H9 (cell line): ENCODE measurements around the gene COG6. TPM values are rescaled to one million over a fixed set of nuclear protein-coding genes. Genes with fewer than 3 reads are reported as not detected.

Experiments used
- DNase-seq: peaks from one replicate; pipeline ENCODE4 v3.0.0-alpha.2; 2017
- H2AFZ ChIP-seq: one replicate; pipeline ENCODE4 v1.6.1; 2013; ENCODE audit warnings: mild to moderate bottlenecking, low read length, control low read depth, moderate library complexity
- H2AK5ac ChIP-seq: 2 replicates; pipeline ENCODE4 v1.6.1; 2013; ENCODE audit warnings: low read length, control low read depth, mixed read lengths; ENCODE audit not compliant: insufficient read length
- H2BK120ac ChIP-seq: one replicate; pipeline ENCODE4 v1.6.1; 2013; ENCODE audit warnings: low read depth, mild to moderate bottlenecking, low read length, control low read depth, inconsistent platforms; ENCODE audit not compliant: poor library complexity, severe bottlenecking
- H2BK12ac ChIP-seq: 2 replicates; pipeline ENCODE4 v1.6.1; 2013; ENCODE audit warnings: low read length, control low read depth, mixed read lengths, low read depth; ENCODE audit not compliant: insufficient read length
- H2BK15ac ChIP-seq: 2 replicates; pipeline ENCODE4 v1.6.1; 2013; ENCODE audit warnings: low read depth, low read length, control low read depth
- H2BK20ac ChIP-seq: one replicate; pipeline ENCODE4 v1.6.1; 2013; ENCODE audit warnings: low read depth, mild to moderate bottlenecking, low read length, control low read depth, inconsistent platforms; ENCODE audit not compliant: poor library complexity, severe bottlenecking
- H2BK5ac ChIP-seq: 2 replicates; pipeline ENCODE4 v1.6.1; 2013; ENCODE audit warnings: low read length, control low read depth, mixed read lengths; ENCODE audit not compliant: insufficient read length
- H3K14ac ChIP-seq: 2 replicates; pipeline ENCODE4 v1.6.1; 2013; ENCODE audit warnings: low read length, control low read depth; ENCODE audit not compliant: insufficient read depth
- H3K18ac ChIP-seq: 2 replicates; pipeline ENCODE4 v1.6.1; 2013; ENCODE audit warnings: low read depth, mild to moderate bottlenecking, mixed read lengths, low read length, control low read depth; ENCODE audit not compliant: insufficient read length
- H3K23ac ChIP-seq: 2 replicates; pipeline ENCODE4 v1.6.1; 2013; ENCODE audit warnings: low read length, control low read depth, mixed read lengths, low read depth; ENCODE audit not compliant: insufficient read length
- H3K23me2 ChIP-seq: 2 replicates; pipeline ENCODE4 v1.6.1; 2013; ENCODE audit warnings: low read depth, mild to moderate bottlenecking, mixed read lengths, low read length, control low read depth; ENCODE audit not compliant: insufficient read length, poor library complexity, severe bottlenecking
- H3K27ac ChIP-seq: 2 replicates; pipeline ENCODE4 v1.5.1; 2013; ENCODE audit warnings: low read length, control low read depth, mixed read lengths, low read depth; ENCODE audit not compliant: insufficient read length
- H3K27me3 ChIP-seq: 2 replicates; pipeline ENCODE4 v1.6.1; 2013; ENCODE audit warnings: low read length, control low read depth, inconsistent platforms; ENCODE audit not compliant: insufficient read depth
- H3K4ac ChIP-seq: 2 replicates; pipeline ENCODE4 v1.6.1; 2013; ENCODE audit warnings: low read depth, mild to moderate bottlenecking, control low read depth, inconsistent platforms, low read length, moderate library complexity
- H3K4me1 ChIP-seq: 2 replicates; pipeline ENCODE4 v1.6.1; 2013; ENCODE audit warnings: low read length, control low read depth, inconsistent platforms; ENCODE audit not compliant: insufficient read depth
- H3K4me2 ChIP-seq: 2 replicates; pipeline ENCODE4 v1.6.1; 2013; ENCODE audit warnings: low read length, control low read depth, mixed read lengths; ENCODE audit not compliant: insufficient read length, insufficient read depth
- H3K56ac ChIP-seq: 2 replicates; pipeline ENCODE4 v1.6.1; 2013; ENCODE audit warnings: low read depth, mild to moderate bottlenecking, mixed read lengths, low read length, control low read depth; ENCODE audit not compliant: insufficient read length
- H3K79me1 ChIP-seq: 2 replicates; pipeline ENCODE4 v1.6.1; 2013; ENCODE audit warnings: low read depth, mild to moderate bottlenecking, moderate library complexity, low read length, control low read depth, inconsistent platforms; ENCODE audit not compliant: insufficient read depth, poor library complexity, severe bottlenecking
- H3K79me2 ChIP-seq: 2 replicates; pipeline ENCODE4 v1.6.1; 2013; ENCODE audit warnings: low read length, control low read depth, inconsistent platforms; ENCODE audit not compliant: insufficient read depth
- H3K9ac ChIP-seq: 2 replicates; pipeline ENCODE4 v1.6.1; 2013; ENCODE audit warnings: low read length, control low read depth, mixed read lengths; ENCODE audit not compliant: insufficient read length; ENCODE audit errors: extremely low read depth
- H3K9me3 ChIP-seq: one replicate; pipeline ENCODE4 v1.6.1; 2013; ENCODE audit warnings: low read depth, low read length, inconsistent platforms; ENCODE audit not compliant: control insufficient read depth
- H3T11ph ChIP-seq: one replicate; pipeline ENCODE4 v1.6.1; 2013; ENCODE audit warnings: mild to moderate bottlenecking, low read length, control low read depth, inconsistent platforms
- H4K20me1 ChIP-seq: one replicate; pipeline ENCODE4 v1.6.1; 2013; ENCODE audit not compliant: control insufficient read depth, insufficient read length, insufficient read depth
- H4K5ac ChIP-seq: 2 replicates; pipeline ENCODE4 v1.6.1; 2013; ENCODE audit warnings: low read depth, mild to moderate bottlenecking, mixed read lengths, low read length, control low read depth; ENCODE audit not compliant: insufficient read length
- H4K8ac ChIP-seq: replicated peaks from 2 replicates; pipeline ENCODE4 v1.6.1; 2013; ENCODE audit warnings: low read length, control low read depth, mixed read lengths, low read depth; ENCODE audit not compliant: insufficient read length
- H4K91ac ChIP-seq: 2 replicates; pipeline ENCODE4 v1.6.1; 2013; ENCODE audit warnings: low read depth, mild to moderate bottlenecking, moderate library complexity, mixed read lengths, low read length, control low read depth; ENCODE audit not compliant: insufficient read length
- H3K27ac Mint-ChIP-seq, 3 experiments: 2 replicates in 2 of 3; 3 replicates in 1 of 3; pipeline ENCODE4 v1.8.0; 2020 to 2021; ENCODE audit warnings: mixed read lengths in 3 of 3, mild to moderate bottlenecking in 1 of 3, moderate library complexity in 1 of 3
- H3K27me3 Mint-ChIP-seq: 2 replicates; pipeline ENCODE4 v1.8.0; 2021; ENCODE audit warnings: low read depth, mild to moderate bottlenecking, moderate library complexity, mixed read lengths
- H3K36me3 Mint-ChIP-seq, 3 experiments: 2 replicates in 2 of 3; 3 replicates in 1 of 3; pipeline ENCODE4 v1.8.0; 2020 to 2021; ENCODE audit warnings: low read depth in 3 of 3, mixed read lengths in 3 of 3; ENCODE audit not compliant: insufficient read depth in 1 of 3
- H3K4me1 Mint-ChIP-seq, 2 experiments: 2 replicates each; pipeline ENCODE4 v1.8.0; 2020; ENCODE audit warnings: mixed read lengths in 2 of 2
- H3K4me3 Mint-ChIP-seq, 2 experiments: 2 replicates in 1 of 2; 3 replicates in 1 of 2; pipeline ENCODE4 v1.8.0; 2020 to 2021; ENCODE audit warnings: mild to moderate bottlenecking in 2 of 2, mixed read lengths in 2 of 2, moderate library complexity in 1 of 2
- H3K9me3 Mint-ChIP-seq, 2 experiments: 2 replicates in 1 of 2; 3 replicates in 1 of 2; pipeline ENCODE4 v1.8.0; 2020; ENCODE audit warnings: mild to moderate bottlenecking in 2 of 2, mixed read lengths in 2 of 2, moderate library complexity in 1 of 2
- CTCF ChIP-seq: fragments of 200-600 bp; sonication (generic); conservative IDR thresholded peaks from 3 replicates; pipeline ENCODE4 v1.8.0; 2021; ENCODE audit warnings: antibody characterized with exemption, mild to moderate bottlenecking
- WGBS: extraction: QIAGEN DNeasy Blood & Tissue Kit; methylation state at CpG from one replicate; pipeline ENCODE4 v1.1.7; 2013; ENCODE audit warnings: missing lambda C conversion rate, low lambda C conversion rate, mixed read lengths; ENCODE audit not compliant: insufficient read length; ENCODE audit errors: extremely low coverage; 5-methylcytosine and 5-hydroxymethylcytosine counted together
- total RNA-seq: library from RNA; stranded (reverse); gene quantifications from 2 replicates; pipeline ENCODE4 v1.2.1, GENCODE V29; 2021

COG6 gene
- total RNA-seq, 1 experiment from 2014 or later: 23.7 TPM

- no peaks in the 10 kb centered on the region for H4K20me1 ChIP-seq
- DNase-seq: no peak
- H4K91ac ChIP-seq: no peak overlapping the region
- WGBS: no CpG with 5 or more reads among the region's 9 CpGs
- no peak for TF ChIP-seq CTCF
- H3K23me2 ChIP-seq: no peaks in the 10 kb centered on the region
- Mint-ChIP-seq H3K27ac (no peak overlapping the region; a peak in 1 of 7 replicates), H3K36me3 (peaks cover 0 to 4% (median 0%) of the 10 kb centered on the region in 3 experiments; a peak in 3 of 7 replicates), H3K27me3 (no peaks in the 10 kb centered on the region), H3K9me3 (no peaks in the 10 kb centered on the region), H3K4me1 (peaks cover 11 to 17% of the 10 kb centered on the region in 2 experiments), H3K4me3 (no peak overlapping the region)
- H4K5ac ChIP-seq: no peak overlapping the region
- H3K9ac ChIP-seq: no peak overlapping the region
- no peak overlapping the region for H3K4me2 ChIP-seq
- no peak overlapping the region for H2BK15ac ChIP-seq
- H3T11ph ChIP-seq: no peak overlapping the region
- no peak overlapping the region for H2AFZ ChIP-seq
- H3K9me3 ChIP-seq: no peaks in the 10 kb centered on the region
- H3K79me1 ChIP-seq: no peaks in the 10 kb centered on the region
- H3K18ac ChIP-seq: no peak overlapping the region
- no peaks in the 10 kb centered on the region for H3K27me3 ChIP-seq
- H2BK20ac ChIP-seq: no peak overlapping the region
- H3K27ac ChIP-seq: no peak overlapping the region
- H2BK12ac ChIP-seq: no peak overlapping the region
- no peak overlapping the region for H4K8ac ChIP-seq
- H2BK5ac ChIP-seq: no peak overlapping the region
- H3K14ac ChIP-seq: no peak overlapping the region
- no peaks in the 10 kb centered on the region for H3K4me1 ChIP-seq
- no peak overlapping the region for H3K56ac ChIP-seq
- H3K23ac ChIP-seq: no peak overlapping the region
- no peak overlapping the region for H2AK5ac ChIP-seq
- no peak overlapping the region for H2BK120ac ChIP-seq
- H3K79me2 ChIP-seq: no peaks in the 10 kb centered on the region
- no peak overlapping the region for H3K4ac ChIP-seq
Observed at GRCh38 chr13:39770221-39771090, 115.0 kb downstream of the COG6 start.
